ENCODE measurements around the gene AGFG1.
"Not testable (repeated sequence)": the region's sequence is repeated elsewhere in the genome, so short reads cannot be mapped to it uniquely, and the experiment has no call there.

The AGFG1 gene

DNA sequence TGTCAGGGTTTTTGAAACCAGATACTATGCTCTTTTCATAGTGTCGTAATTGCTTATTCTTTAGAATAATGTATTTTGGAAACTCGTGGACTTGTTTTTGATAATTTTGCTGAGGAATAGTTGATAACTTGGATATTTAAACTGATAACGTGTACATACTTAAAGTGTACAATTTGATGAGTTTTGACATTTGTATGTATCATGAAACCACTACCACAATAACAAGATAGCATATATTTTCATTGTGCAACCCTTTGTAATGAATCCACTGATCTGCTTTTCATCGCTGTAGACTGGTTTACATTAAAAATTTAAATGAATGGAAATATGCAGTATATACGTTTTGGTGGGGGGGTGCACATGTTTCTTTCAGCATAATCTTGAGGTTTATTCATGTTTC, 45.8 kb downstream of the AGFG1 start:
- in situ Hi-C loops (cut with MboI; ENCODE audit: low pct_unique_long_range_greater_than_20kb, low sequenced_read_pairs, unreplicated experiment) = no loop called here
- DNase-seq (ENCODE audit: low spot score) = no peak
- TF ChIP-seq CTCF (IDR thresholded peaks at IDR 0.05; ENCODE audit: extremely low read depth, insufficient read depth, missing control alignments) = no peak

DNA sequence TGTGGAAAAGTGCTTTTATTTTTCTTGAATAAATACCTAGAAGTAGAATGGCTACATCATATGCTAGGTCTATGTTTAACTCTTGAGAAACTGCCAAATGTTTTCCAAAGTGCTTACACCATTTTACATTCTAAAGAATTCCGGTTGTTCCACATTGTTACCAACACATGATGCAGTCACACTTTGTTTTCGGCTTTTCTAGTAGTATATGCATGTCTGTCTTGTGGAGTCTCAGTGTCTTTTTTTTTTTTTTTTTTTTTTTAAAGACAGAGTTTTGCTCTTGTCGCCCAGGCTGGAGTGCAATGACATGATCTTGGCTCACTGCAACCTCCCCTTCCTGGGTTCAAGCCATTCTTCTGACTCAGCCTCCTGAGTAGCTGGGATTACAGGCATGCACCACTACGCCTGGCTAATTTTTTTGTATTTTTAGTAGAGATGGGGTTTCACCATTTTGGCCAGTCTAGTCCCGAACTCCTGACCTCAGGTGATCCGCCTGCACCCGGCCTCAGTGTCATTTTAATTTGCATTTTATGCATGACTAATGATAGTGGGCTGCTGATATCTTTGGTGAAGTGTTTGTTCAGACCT, 46.4 kb downstream of the AGFG1 start:
- in situ Hi-C loops (cut with MboI; ENCODE audit: low pct_unique_long_range_greater_than_20kb, low sequenced_read_pairs, unreplicated experiment); DNase-seq (ENCODE audit: low spot score): not testable (repeated sequence)

GRCh38 chr2:227521178-227521577, 49.2 kb downstream of the AGFG1 start:
- DNase-seq (ENCODE audit: low spot score); in situ Hi-C loops (cut with MboI; ENCODE audit: low pct_unique_long_range_greater_than_20kb, low sequenced_read_pairs, unreplicated experiment): not testable (repeated sequence)

- no peak for TF ChIP-seq CTCF (IDR thresholded peaks at IDR 0.05; ENCODE audit: extremely low read depth, insufficient read depth, missing control alignments)
- no peak for DNase-seq (ENCODE audit: low spot score)
- in situ Hi-C loops (cut with MboI; ENCODE audit: low pct_unique_long_range_greater_than_20kb, low sequenced_read_pairs, unreplicated experiment) = no loop called here
These were observed 52.7 kb downstream of the AGFG1 start for GRCh38 chr2:227524665-227525064.

DNA sequence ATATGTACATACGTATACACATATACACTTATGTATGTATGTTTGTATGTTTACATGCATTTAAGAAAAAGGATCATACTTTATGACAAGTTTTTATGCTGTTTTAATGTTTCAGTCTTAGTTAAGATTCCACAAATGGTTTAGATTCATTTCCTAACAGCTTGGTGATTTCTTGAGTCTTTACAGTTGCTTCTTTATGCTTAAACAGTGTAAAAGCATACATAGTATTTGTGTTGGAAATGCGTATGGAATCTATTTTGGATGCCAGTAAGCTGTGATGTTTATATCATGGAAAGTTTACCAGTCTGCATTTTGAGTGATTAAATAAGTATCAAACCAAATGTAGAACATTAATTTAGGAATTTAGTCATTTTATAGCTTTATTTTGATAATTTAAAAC, 55.4 kb downstream of the AGFG1 start:
- TF ChIP-seq CTCF (IDR thresholded peaks at IDR 0.05; ENCODE audit: extremely low read depth, insufficient read depth, missing control alignments) = no peak
- in situ Hi-C loops (cut with MboI; ENCODE audit: low pct_unique_long_range_greater_than_20kb, low sequenced_read_pairs, unreplicated experiment) = no loop called here
- DNase-seq (ENCODE audit: low spot score) = no peak

DNA sequence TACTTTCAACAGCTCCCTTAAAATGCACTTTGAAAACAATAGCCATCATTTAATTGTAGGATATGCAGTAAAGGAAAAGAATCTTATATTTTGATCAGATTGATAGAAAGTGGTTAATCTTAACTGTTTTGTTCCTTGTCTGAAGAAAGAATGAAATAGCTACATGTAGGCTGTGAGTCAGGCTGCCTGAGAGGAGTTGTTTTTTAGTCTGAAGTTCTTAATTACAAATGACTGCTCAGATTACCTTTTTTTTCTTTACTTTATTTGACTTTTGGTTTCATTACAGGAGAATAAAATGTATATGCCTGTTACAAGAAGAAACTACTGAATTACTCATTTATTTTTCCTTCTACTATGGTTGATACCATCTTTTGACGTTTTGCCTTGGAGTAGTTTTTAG, 56.8 kb downstream of the AGFG1 start:
- no peak for TF ChIP-seq CTCF (IDR thresholded peaks at IDR 0.05; ENCODE audit: extremely low read depth, insufficient read depth, missing control alignments)
- in situ Hi-C loops (cut with MboI; ENCODE audit: low pct_unique_long_range_greater_than_20kb, low sequenced_read_pairs, unreplicated experiment) = no loop called here
- no peak for DNase-seq (ENCODE audit: low spot score)

- in situ Hi-C loops (cut with MboI; ENCODE audit: low pct_unique_long_range_greater_than_20kb, low sequenced_read_pairs, unreplicated experiment) = no loop called here
- no peak for TF ChIP-seq CTCF (IDR thresholded peaks at IDR 0.05; ENCODE audit: extremely low read depth, insufficient read depth, missing control alignments)
- DNase-seq (ENCODE audit: low spot score) = no peak
These were observed 57.9 kb downstream of the AGFG1 start for GRCh38 chr2:227529871-227530270.

DNA sequence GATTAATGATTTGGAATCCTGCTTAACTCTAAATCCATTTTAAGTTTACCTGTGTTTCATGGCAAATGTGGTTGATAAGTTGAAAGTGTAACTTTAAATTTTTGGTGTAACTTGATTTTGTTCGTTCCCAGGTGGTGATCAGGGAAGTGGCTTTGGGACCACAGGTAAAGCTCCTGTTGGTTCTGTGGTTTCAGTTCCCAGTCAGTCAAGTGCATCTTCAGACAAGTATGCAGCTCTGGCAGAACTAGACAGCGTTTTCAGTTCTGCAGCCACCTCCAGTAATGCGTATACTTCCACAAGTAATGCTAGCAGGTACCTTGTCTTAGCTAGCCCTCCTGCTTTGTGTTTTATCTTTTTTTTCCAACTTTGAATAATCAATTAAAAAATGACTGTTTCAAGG, 62.8 kb downstream of the AGFG1 start:
- no peak for DNase-seq (ENCODE audit: low spot score)
- no peak for TF ChIP-seq CTCF (IDR thresholded peaks at IDR 0.05; ENCODE audit: extremely low read depth, insufficient read depth, missing control alignments)
- in situ Hi-C loops (cut with MboI; ENCODE audit: low pct_unique_long_range_greater_than_20kb, low sequenced_read_pairs, unreplicated experiment) = no loop called here
